Activated B cell treated with CpG ODN at 0.5 μM for 24 hours (primary cell): Measurements from ENCODE around the gene PYHIN1. TPM values are rescaled to one million over a fixed set of nuclear protein-coding genes. Genes with fewer than 3 reads are reported as not detected.

Experiments used
- ATAC-seq: fragments of 200-7000 bp; cut with Tn5 transposase; one replicate; pipeline ENCODE4 v1.10.0; 2021; ENCODE audit warnings: low read depth, mild to moderate bottlenecking, moderate library complexity
- CTCF ChIA-PET: fragments of 350-600 bp; sonication (Branson Sonifier 250); formaldehyde crosslinking; loops from one replicate; lab custom pipeline; 2021; ENCODE audit warnings: antibody characterized with exemption; lab: Charles Lee
- POLR2A ChIA-PET: fragments of 350-600 bp; sonication (Branson Sonifier 250); formaldehyde crosslinking; loops from one replicate; lab custom pipeline; 2021; ENCODE audit warnings: antibody characterized with exemption; lab: Charles Lee
- DNase-seq: peaks from one replicate; pipeline ENCODE4 v3.0.0; 2022
- H3K27ac Mint-ChIP-seq: one replicate; pipeline ENCODE4 v1.8.0; 2020; ENCODE audit warnings: mixed read lengths
- H3K27me3 Mint-ChIP-seq: one replicate; pipeline ENCODE4 v1.8.0; 2021; ENCODE audit warnings: mixed read lengths
- H3K36me3 Mint-ChIP-seq: one replicate; pipeline ENCODE4 v1.8.0; 2021; ENCODE audit warnings: low read depth, mixed read lengths
- H3K4me1 Mint-ChIP-seq: one replicate; pipeline ENCODE4 v1.8.0; 2021; ENCODE audit warnings: mixed read lengths
- H3K4me3 Mint-ChIP-seq: one replicate; pipeline ENCODE4 v1.8.0; 2020; ENCODE audit warnings: mild to moderate bottlenecking, mixed read lengths
- H3K9me3 Mint-ChIP-seq: one replicate; pipeline ENCODE4 v1.8.0; 2020; ENCODE audit warnings: mixed read lengths
- CTCF ChIP-seq: fragments of 200-600 bp; IDR thresholded peaks from one replicate; pipeline ENCODE4 v1.8.0; 2022; ENCODE audit warnings: antibody characterized with exemption, mild to moderate bottlenecking
- intact Hi-C: fragments of 100-400 bp; cut with micrococcal nuclease; formaldehyde crosslinking; loops from one replicate; pipeline ENCODE4 v1.15.1; 2024
- total RNA-seq: library from RNA; stranded (reverse); gene quantifications from 2 replicates; pipeline ENCODE4 v1.2.3, GENCODE V29; 2022

PYHIN1 gene
- total RNA-seq, 1 donor from 2014 or later: 5.8 TPM

- peaks cover 18% of the 10 kb centered on the region for H3K9me3 Mint-ChIP-seq
- H3K4me1 Mint-ChIP-seq: no peaks in the 10 kb centered on the region
- no peak overlapping the region for H3K4me3 Mint-ChIP-seq
- intact Hi-C loops: no loop called here
- H3K27ac Mint-ChIP-seq: no peak overlapping the region
- peaks cover 2% of the 10 kb centered on the region for H3K27me3 Mint-ChIP-seq
- no peak for TF ChIP-seq CTCF
- no peak for ATAC-seq
- peaks cover 21% of the 10 kb centered on the region for H3K36me3 Mint-ChIP-seq
- POLR2A ChIA-PET: no interaction called here
- DNase-seq: no peak
- CTCF ChIA-PET: no interaction called here
Measured at GRCh38 chr1:158983235-158983634, 51.9 kb downstream of the PYHIN1 start.

GRCh38 chr1:158984386-158984785 lies 53.0 kb downstream of the PYHIN1 start:
- intact Hi-C loops: no loop called here
- peaks cover 21% of the 10 kb centered on the region for H3K36me3 Mint-ChIP-seq
- TF ChIP-seq CTCF: no peak
- ChIA-PET CTCF (no interaction called here), POLR2A (no interaction called here)
- no peak overlapping the region for H3K4me3 Mint-ChIP-seq
- H3K4me1 Mint-ChIP-seq: no peaks in the 10 kb centered on the region
- ATAC-seq (no peak), DNase-seq (no peak)
- H3K9me3 Mint-ChIP-seq: peaks cover 18% of the 10 kb centered on the region
- peaks cover 2% of the 10 kb centered on the region for H3K27me3 Mint-ChIP-seq
- H3K27ac Mint-ChIP-seq: no peak overlapping the region

GRCh38 chr1:158989424-158989823 lies 58.1 kb downstream of the PYHIN1 start:
- no peak for TF ChIP-seq CTCF
- ChIA-PET POLR2A (no interaction called here), CTCF (no interaction called here)
- DNase-seq (no peak), ATAC-seq (no peak)
- peaks cover 12% of the 10 kb centered on the region for H3K36me3 Mint-ChIP-seq
- peaks cover 2% of the 10 kb centered on the region for H3K27me3 Mint-ChIP-seq
- H3K9me3 Mint-ChIP-seq: peaks cover 13% of the 10 kb centered on the region
- H3K4me3 Mint-ChIP-seq: no peak overlapping the region
- intact Hi-C loops: no loop called here
- H3K27ac Mint-ChIP-seq: no peak overlapping the region
- peaks cover 3% of the 10 kb centered on the region for H3K4me1 Mint-ChIP-seq

- no peaks in the 10 kb centered on the region for H3K27me3 Mint-ChIP-seq
- H3K27ac Mint-ChIP-seq: no peak overlapping the region
- intact Hi-C loops: no loop called here
- TF ChIP-seq CTCF: no peak
- POLR2A ChIA-PET: no interaction called here
- ATAC-seq (no peak), DNase-seq (no peak)
- CTCF ChIA-PET: no interaction called here
- H3K4me3 Mint-ChIP-seq: no peak overlapping the region
- H3K4me1 Mint-ChIP-seq: peaks cover 12% of the 10 kb centered on the region
- H3K36me3 Mint-ChIP-seq: peaks cover 10% of the 10 kb centered on the region
- peaks cover 13% of the 10 kb centered on the region for H3K9me3 Mint-ChIP-seq
Measured at GRCh38 chr1:158992787-158993312, 61.5 kb downstream of the PYHIN1 start.

GRCh38 chr1:158996998-158997397 lies 65.6 kb downstream of the PYHIN1 start:
- DNase-seq: no peak
- H3K4me1 Mint-ChIP-seq: peaks cover 20% of the 10 kb centered on the region
- intact Hi-C loops: no loop called here
- no peaks in the 10 kb centered on the region for H3K27me3 Mint-ChIP-seq
- ATAC-seq: no peak
- ChIA-PET POLR2A (no interaction called here), CTCF (interaction anchor here (0.8 to 2.4 kb wide), 5 partner anchors 204 to 794 kb away, joined by 3 to 23 read pairs (median 10); no protein-coding TSS in a partner anchor)
- peaks cover 4% of the 10 kb centered on the region for H3K36me3 Mint-ChIP-seq
- H3K27ac Mint-ChIP-seq: no peak overlapping the region
- no peak for TF ChIP-seq CTCF
- H3K9me3 Mint-ChIP-seq: peaks cover 7% of the 10 kb centered on the region
- H3K4me3 Mint-ChIP-seq: no peak overlapping the region
